K562 (cell line): Measurements from ENCODE around the gene OSBPL3. TPM values are rescaled to one million over a fixed set of nuclear protein-coding genes. Genes with fewer than 3 reads are reported as not detected.

Experiments used
- BACH1 ChIP-seq: fragments of 200-800 bp; sonication (Bioruptor generic); IDR thresholded peaks from 2 replicates; pipeline ENCODE4 v1.6.1; 2016; ENCODE audit warnings: missing genetic modification characterization, missing compliant biosample characterization
- BCOR ChIP-seq: fragments of 450-650 bp; IDR thresholded peaks from 2 replicates; pipeline ENCODE4 v1.6.1; 2016
- BHLHE40 ChIP-seq: IDR thresholded peaks from 2 replicates; pipeline ENCODE4 v1.6.1; 2011; ENCODE audit warnings: low read length, improper control_type of control experiment
- CEBPB ChIP-seq: fragments of 450-650 bp; IDR thresholded peaks from 2 replicates; pipeline ENCODE4 v1.6.1; 2016; ENCODE audit warnings: missing genetic modification characterization, missing compliant biosample characterization
- CREB3L1 ChIP-seq: fragments of 450-650 bp; IDR thresholded peaks from 2 replicates; pipeline ENCODE4 v1.6.1; 2014; ENCODE audit warnings: low read depth, mild to moderate bottlenecking, moderate library complexity, borderline replicate concordance
- FOXJ2 ChIP-seq: fragments of 200-800 bp; sonication (Bioruptor generic); IDR thresholded peaks from 2 replicates; pipeline ENCODE4 v1.6.1; 2016; ENCODE audit warnings: missing genetic modification characterization, missing compliant biosample characterization
- FOXM1 ChIP-seq, 2 experiments: fragments of 450-650 bp in 1 of 2; sonication (generic) in 1 of 2; formaldehyde crosslinking in 1 of 2; IDR thresholded peaks; 2 replicates each; pipeline versions ENCODE4 v1.6.1 to v1.9.0; 2017 to 2022; ENCODE audit warnings: low read depth in 2 of 2, mild to moderate bottlenecking in 2 of 2, missing genetic modification reagents in 1 of 2, moderate library complexity in 1 of 2
- HMBOX1 ChIP-seq: sonication (generic); IDR thresholded peaks from 2 replicates; pipeline ENCODE4 v1.6.1; 2016
- MYC ChIP-seq, 2 experiments: fragments of 250-450 bp in 1 of 2; sonication (Bioruptor Pico) in 1 of 2; IDR thresholded peaks; 2 replicates each; pipeline versions ENCODE4 v1.5.1 to v1.6.1; 2012 to 2021; ENCODE audit warnings: low read depth in 2 of 2, borderline replicate concordance in 1 of 2, improper control_type of control experiment in 1 of 2, low read length in 1 of 2, mild to moderate bottlenecking in 1 of 2, moderate library complexity in 1 of 2
- NRF1 ChIP-seq, 2 experiments: fragments of 450-650 bp; IDR thresholded peaks in 1 of 2; conservative IDR thresholded peaks in 1 of 2; 2 replicates each; pipeline ENCODE4 v1.6.1; 2014; ENCODE audit warnings: mild to moderate bottlenecking in 2 of 2
- RHOXF2B ChIP-seq: fragments of 250-450 bp; sonication (Bioruptor Pico); conservative IDR thresholded peaks from 2 replicates; pipeline ENCODE4 v1.5.1; 2021
- SOX6 ChIP-seq: fragments of 450-650 bp; IDR thresholded peaks from 2 replicates; pipeline ENCODE4 v1.6.1; 2014; ENCODE audit warnings: mild to moderate bottlenecking
- TCF3 ChIP-seq: sonication (generic); formaldehyde crosslinking; IDR thresholded peaks from 2 replicates; pipeline ENCODE4 v1.4.0; 2020; ENCODE audit warnings: mild to moderate bottlenecking, missing genetic modification reagents
- TEAD1 ChIP-seq, 2 experiments: fragments of 450-650 bp in 1 of 2; sonication (generic) in 1 of 2; formaldehyde crosslinking; IDR thresholded peaks; 2 replicates each; pipeline versions ENCODE4 v1.4.0 to v1.8.0; 2020 to 2022; ENCODE audit warnings: mild to moderate bottlenecking in 2 of 2, missing genetic modification reagents in 1 of 2
- ZBTB17 ChIP-seq: fragments of 450-650 bp; formaldehyde crosslinking; IDR thresholded peaks from 2 replicates; pipeline ENCODE4 v1.4.0; 2020; ENCODE audit warnings: mild to moderate bottlenecking
- ZEB2 ChIP-seq: fragments of 450-650 bp; IDR thresholded peaks from 2 replicates; pipeline ENCODE4 v1.6.1; 2016
- ZFP36 ChIP-seq: fragments of 150-350 bp; IDR thresholded peaks from 2 replicates; pipeline ENCODE4 v1.6.1; 2018; ENCODE audit warnings: low read length, low read depth; ENCODE audit not compliant: partially characterized antibody
- ZNF197 ChIP-seq: fragments of 200-800 bp; sonication (Bioruptor generic); IDR thresholded peaks from 2 replicates; pipeline ENCODE4 v1.6.1; 2016; ENCODE audit warnings: low read depth, missing genetic modification characterization, missing compliant biosample characterization
- ZNF384 ChIP-seq: IDR thresholded peaks from 2 replicates; pipeline ENCODE4 v1.6.1; 2012; ENCODE audit warnings: low read depth, low read length, improper control_type of control experiment
- ZZZ3 ChIP-seq: fragments of 450-650 bp; IDR thresholded peaks from 2 replicates; pipeline ENCODE4 v1.6.1; 2016; ENCODE audit warnings: antibody characterized with exemption, mild to moderate bottlenecking, moderate library complexity
- polyA plus RNA-seq, 8 experiments: library from polyadenylated mRNA; depleted of rRNA in 4 of 8; stranded (reverse) in 5 of 8; unstranded in 3 of 8; fragments of >200 nt; fragmentation: Nextera tagmentation in 2 of 8; fragmentation: Illumina TruSeq in 1 of 8; extraction: Ambion mirVana in 2 of 8; extraction: Trizol in 1 of 8; gene quantifications; 2 replicates each; pipeline versions ENCODE4 v1.2.1 to v1.2.3, GENCODE V29; 2011 to 2014; ENCODE audit warnings: inconsistent platforms in 1 of 8, missing spikeins in 1 of 8
- total RNA-seq, 7 experiments: library from RNA; depleted of rRNA in 6 of 7; stranded (reverse); fragments of >200 nt in 6 of 7; fragmentation: Illumina TruSeq in 2 of 7; extraction: Trizol in 2 of 7; gene quantifications; 2 replicates each; pipeline versions ENCODE4 v1.2.1 to v1.2.3, GENCODE V29; 2011 to 2021; ENCODE audit warnings: low replicate concordance in 1 of 7
- TF ChIP-seq, protein P1 (sequence below): fragments of 450-650 bp; formaldehyde crosslinking; IDR thresholded peaks from 2 replicates; pipeline ENCODE4 v1.4.0; 2022; ENCODE audit warnings: mild to moderate bottlenecking, moderate library complexity
- TF ChIP-seq, protein P2 (sequence below), 2 experiments: IDR thresholded peaks in 1 of 2; conservative IDR thresholded peaks in 1 of 2; 2 replicates each; pipeline ENCODE4 v1.6.1; 2016; ENCODE audit warnings: low read depth in 2 of 2, mild to moderate bottlenecking in 1 of 2, missing compliant biosample characterization in 1 of 2, missing genetic modification characterization in 1 of 2, moderate library complexity in 1 of 2

OSBPL3 gene
- total and polyA plus RNA-seq, 9 of the 15 experiments (the other 6 are each of a cell fraction or from before 2014, with no cell fraction given), result 4.8 to 37.2 (median 26.5) TPM

DNA sequence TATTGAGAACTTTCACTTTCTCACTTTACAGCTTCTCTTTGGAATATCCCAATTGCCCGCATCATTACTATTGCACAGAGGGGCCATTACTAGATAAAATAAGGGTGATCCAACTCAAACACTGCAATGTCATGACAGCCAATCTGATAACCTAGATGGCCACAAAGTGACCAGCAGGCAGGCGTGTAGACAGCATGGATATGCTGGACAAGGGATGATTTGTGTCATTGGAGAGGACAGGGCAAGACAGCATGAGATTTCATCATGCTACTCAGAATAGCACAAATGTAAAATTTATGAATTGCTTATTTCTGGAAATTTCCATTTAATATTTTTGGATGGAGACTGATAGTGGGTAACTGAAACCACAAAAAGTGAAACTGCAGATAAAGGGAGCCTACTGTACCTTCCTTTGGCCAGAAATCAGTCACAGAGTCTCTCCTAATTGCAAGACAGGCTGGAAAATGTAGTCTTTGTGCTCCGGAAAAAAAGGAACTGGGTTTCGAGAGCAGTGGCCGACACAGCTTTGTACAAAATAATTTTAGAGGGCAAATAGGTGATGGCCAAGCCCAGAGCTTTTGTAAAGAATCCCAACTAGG lies 216.6 kb downstream of the OSBPL3 start (continued):
- TF ChIP-seq ZNF384 (no peak), BHLHE40 (peak; percentile 71), CEBPB (tag) (peak; percentile 83), ZNF197 (CRISPR knock-in tag) (no peak), ZBTB17 (0 out of 2 replicates have a peak, but pooled peaks have one; percentile 19), FOXM1 (IDR thresholded peaks at IDR 0.05; ENCODE audit: low read depth) (peak; percentile 26; the same call in 1 of the 2 replicates), FOXM1 (CRISPR knock-in tag; IDR thresholded peaks at IDR 0.05; ENCODE audit: low read depth) (no peak), BACH1 (peak; percentile 58; the same call in 1 of the 2 replicates), ZZZ3 (no peak), TCF3 (CRISPR knock-in tag) (peak; percentile 34; the same call in 1 of the 2 replicates), BCOR (peak; percentile 20; the same call in 1 of the 2 replicates), TEAD1 (CRISPR knock-in tag; IDR thresholded peaks at IDR 0.05) (peak in 1 of 2 experiments; percentile 81; a peak in 2 of 4 replicates), MYC (IDR thresholded peaks at IDR 0.05; ENCODE audit: low read depth, low read length) (peak; percentile 87), MYC (CRISPR knock-in tag; IDR thresholded peaks at IDR 0.05; ENCODE audit: borderline replicate concordance, low read depth) (no peak), SOX6 (peak; percentile 83; the same call in 1 of the 2 replicates), NRF1 (conservative IDR thresholded peaks at IDR 0.05 in 1 of 2, IDR thresholded peaks at IDR 0.05 in 1 of 2) (0 out of 4 replicates have a peak, but pooled peaks have one; percentile 14 to 32), FOXJ2 (tag) (peak; percentile 78; the same call in 1 of the 2 replicates), ZEB2 (peak; percentile 50), HMBOX1 (peak; percentile 83), ZFP36 (peak; percentile 48), RHOXF2B (CRISPR knock-in tag) (no peak), CREB3L1 (0 out of 2 replicates have a peak, but pooled peaks have one; percentile 33)
- TF ChIP-seq, protein P1, sequence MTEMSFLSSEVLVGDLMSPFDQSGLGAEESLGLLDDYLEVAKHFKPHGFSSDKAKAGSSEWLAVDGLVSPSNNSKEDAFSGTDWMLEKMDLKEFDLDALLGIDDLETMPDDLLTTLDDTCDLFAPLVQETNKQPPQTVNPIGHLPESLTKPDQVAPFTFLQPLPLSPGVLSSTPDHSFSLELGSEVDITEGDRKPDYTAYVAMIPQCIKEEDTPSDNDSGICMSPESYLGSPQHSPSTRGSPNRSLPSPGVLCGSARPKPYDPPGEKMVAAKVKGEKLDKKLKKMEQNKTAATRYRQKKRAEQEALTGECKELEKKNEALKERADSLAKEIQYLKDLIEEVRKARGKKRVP (CRISPR knock-in tag), result peak; percentile 96
- TF ChIP-seq, protein P2, sequence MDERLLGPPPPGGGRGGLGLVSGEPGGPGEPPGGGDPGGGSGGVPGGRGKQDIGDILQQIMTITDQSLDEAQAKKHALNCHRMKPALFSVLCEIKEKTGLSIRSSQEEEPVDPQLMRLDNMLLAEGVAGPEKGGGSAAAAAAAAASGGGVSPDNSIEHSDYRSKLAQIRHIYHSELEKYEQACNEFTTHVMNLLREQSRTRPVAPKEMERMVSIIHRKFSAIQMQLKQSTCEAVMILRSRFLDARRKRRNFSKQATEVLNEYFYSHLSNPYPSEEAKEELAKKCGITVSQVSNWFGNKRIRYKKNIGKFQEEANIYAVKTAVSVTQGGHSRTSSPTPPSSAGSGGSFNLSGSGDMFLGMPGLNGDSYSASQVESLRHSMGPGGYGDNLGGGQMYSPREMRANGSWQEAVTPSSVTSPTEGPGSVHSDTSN (CRISPR knock-in tag; IDR thresholded peaks at IDR 0.05; ENCODE audit: low read depth), result peak; percentile 74
- TF ChIP-seq, protein P2 (tag; conservative IDR thresholded peaks at IDR 0.05; ENCODE audit: low read depth), result peak; percentile 99
